Subcutaneous abdominal adipose tissue (tissue), 5 donors: ENCODE measurements around the gene CBX8.
"Not testable (repeated sequence)": the region's sequence is repeated elsewhere in the genome, so short reads cannot be mapped to it uniquely, and the experiment has no call there.

ENCODE experiments used
- H3K27ac ChIP-seq: one replicate; pipeline ENCODE4 v1.7.0; 2013; ENCODE audit warnings: low read depth, mild to moderate bottlenecking, inconsistent platforms, low read length, moderate library complexity
- H3K27me3 ChIP-seq, 5 donors: one replicate each; pipeline ENCODE4 v1.7.0; 2013; ENCODE audit warnings: low read length in 5 of 5, inconsistent platforms in 1 of 5; ENCODE audit not compliant: control insufficient read depth in 5 of 5, insufficient read depth in 4 of 5
- H3K36me3 ChIP-seq, 5 donors: one replicate each; pipeline ENCODE4 v1.7.0; 2013; ENCODE audit warnings: low read length in 5 of 5; ENCODE audit not compliant: control insufficient read depth in 5 of 5, insufficient read depth in 5 of 5
- H3K4me1 ChIP-seq, 5 donors: one replicate each; pipeline ENCODE4 v1.7.0; 2013; ENCODE audit warnings: low read length in 5 of 5, mild to moderate bottlenecking in 3 of 5, moderate library complexity in 1 of 5; ENCODE audit not compliant: control insufficient read depth in 5 of 5, insufficient read depth in 5 of 5
- H3K4me3 ChIP-seq, 5 donors: one replicate each; pipeline ENCODE4 v1.7.0; 2013; ENCODE audit warnings: low read length in 5 of 5, low read depth in 1 of 5
- H3K9ac ChIP-seq, 5 donors: one replicate each; pipeline ENCODE4 v1.7.0; 2013; ENCODE audit warnings: low read length in 5 of 5, mild to moderate bottlenecking in 4 of 5, moderate library complexity in 3 of 5
- H3K9me3 ChIP-seq, 5 donors: one replicate each; pipeline ENCODE4 v1.7.0; 2013; ENCODE audit warnings: low read length in 5 of 5; ENCODE audit not compliant: control insufficient read depth in 5 of 5
- donor health status: healthy.
- donor health status: healthy.
- donor health status: healthy.
- donor health status: healthy.
- donor health status: healthy.

The CBX8 gene

DNA sequence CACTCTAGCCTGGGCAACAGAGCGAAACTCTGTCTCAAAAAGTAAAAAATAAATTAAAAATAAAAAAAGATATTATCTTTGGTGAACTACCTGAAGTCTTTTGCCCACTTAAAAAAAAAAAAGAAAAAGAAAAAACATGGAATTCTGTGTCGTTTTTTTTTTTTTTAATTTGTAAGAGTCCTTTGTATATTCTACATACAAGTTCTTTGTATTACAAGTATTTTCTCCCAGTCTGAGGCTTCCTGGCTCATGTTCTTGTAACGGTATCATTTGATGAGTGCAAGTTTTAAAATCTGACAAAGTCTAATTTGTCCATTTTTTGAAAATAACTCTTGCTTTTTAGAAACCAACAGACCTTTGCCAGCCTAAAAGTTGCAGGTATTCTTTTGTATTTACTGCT is 31.2 kb downstream of the CBX8 start:
- Histone ChIP-seq H3K27ac (no peak overlapping the region), H3K4me1 (no peaks in the 10 kb centered on the region), H3K9ac (no peak overlapping the region), H3K27me3 (peaks cover under 1 to 11% (median 6%) of the 10 kb centered on the region in 5 donors), H3K4me3 (no peak overlapping the region), H3K9me3 (no peaks in the 10 kb centered on the region), H3K36me3 (no peaks in the 10 kb centered on the region)

- no peak overlapping the region for H3K9ac ChIP-seq
- no peak overlapping the region for H3K27ac ChIP-seq
- H3K4me1 ChIP-seq: no peaks in the 10 kb centered on the region
- H3K4me3 ChIP-seq: no peak overlapping the region
- no peaks in the 10 kb centered on the region for H3K36me3 ChIP-seq
- peaks cover 0 to 5% (median 0%) of the 10 kb centered on the region in 5 donors for H3K27me3 ChIP-seq
- no peaks in the 10 kb centered on the region for H3K9me3 ChIP-seq
Measured at GRCh38 chr17:79761894-79762589, 34.8 kb downstream of the CBX8 start.

- no peak overlapping the region for H3K4me3 ChIP-seq
- no peak overlapping the region for H3K9ac ChIP-seq
- H3K36me3 ChIP-seq: no peaks in the 10 kb centered on the region
- H3K4me1 ChIP-seq: no peaks in the 10 kb centered on the region
- no peaks in the 10 kb centered on the region for H3K9me3 ChIP-seq
- H3K27me3 ChIP-seq: peaks cover 4 to 11% (median 5%) of the 10 kb centered on the region in 5 donors
- H3K27ac ChIP-seq: no peak overlapping the region
Measured at GRCh38 chr17:79760197-79760906, 36.5 kb downstream of the CBX8 start.

- H3K27me3 ChIP-seq: peaks cover 4 to 12% (median 9%) of the 10 kb centered on the region in 5 donors
- H3K36me3 ChIP-seq: no peaks in the 10 kb centered on the region
Measured at GRCh38 chr17:79758271-79758670, 38.6 kb downstream of the CBX8 start.

GRCh38 chr17:79757140-79757745 is 39.6 kb downstream of the CBX8 start:
- Histone ChIP-seq H3K27me3 (peaks cover 5 to 14% (median 8%) of the 10 kb centered on the region in 5 donors), H3K36me3 (no peaks in the 10 kb centered on the region), H3K9ac (no peak overlapping the region), H3K4me3 (no peak overlapping the region), H3K27ac (no peak overlapping the region), H3K4me1 (no peaks in the 10 kb centered on the region), H3K9me3 (no peaks in the 10 kb centered on the region)

More at GRCh38 chr17:79758271-79758670, 38.6 kb downstream of the CBX8 start:
- no peak overlapping the region for H3K27ac ChIP-seq
- H3K4me1 ChIP-seq: no peaks in the 10 kb centered on the region
- H3K4me3 ChIP-seq: no peak overlapping the region
- no peak overlapping the region for H3K9ac ChIP-seq
- no peaks in the 10 kb centered on the region for H3K9me3 ChIP-seq

- Histone ChIP-seq H3K27me3 (peaks cover 5 to 25% (median 17%) of the 10 kb centered on the region in 5 donors), H3K9me3 (no peaks in the 10 kb centered on the region), H3K9ac (no peak overlapping the region), H3K36me3 (no peaks in the 10 kb centered on the region), H3K4me1 (no peaks in the 10 kb centered on the region), H3K4me3 (no peak overlapping the region), H3K27ac (no peak overlapping the region)
Measured at GRCh38 chr17:79755591-79755990, 41.3 kb downstream of the CBX8 start.

DNA sequence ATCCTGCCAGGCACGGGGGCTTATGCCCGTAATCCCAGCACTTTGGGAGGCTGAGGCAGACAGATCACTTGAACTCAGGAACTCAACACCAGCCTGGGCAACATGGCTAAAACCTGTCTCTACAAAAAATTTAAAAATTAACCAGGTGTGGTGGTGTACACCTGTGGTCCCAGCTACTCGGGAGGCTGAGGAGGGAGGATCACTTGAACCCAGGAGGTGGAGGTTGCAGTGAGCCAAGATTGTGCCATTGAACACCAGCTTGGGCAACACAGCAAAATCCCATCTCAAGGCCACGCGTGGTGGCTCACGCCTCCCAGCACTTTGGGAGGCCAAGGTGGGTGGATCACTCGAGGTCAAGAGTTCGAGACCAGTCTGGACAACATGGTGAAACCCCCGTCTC is 42.0 kb downstream of the CBX8 start:
- H3K27me3 ChIP-seq: peaks cover 5 to 26% (median 19%) of the 10 kb centered on the region in 5 donors
- not testable (repeated sequence) for H3K4me1 ChIP-seq, H3K36me3 ChIP-seq, H3K9ac ChIP-seq, H3K4me3 ChIP-seq, H3K27ac ChIP-seq, H3K9me3 ChIP-seq

DNA sequence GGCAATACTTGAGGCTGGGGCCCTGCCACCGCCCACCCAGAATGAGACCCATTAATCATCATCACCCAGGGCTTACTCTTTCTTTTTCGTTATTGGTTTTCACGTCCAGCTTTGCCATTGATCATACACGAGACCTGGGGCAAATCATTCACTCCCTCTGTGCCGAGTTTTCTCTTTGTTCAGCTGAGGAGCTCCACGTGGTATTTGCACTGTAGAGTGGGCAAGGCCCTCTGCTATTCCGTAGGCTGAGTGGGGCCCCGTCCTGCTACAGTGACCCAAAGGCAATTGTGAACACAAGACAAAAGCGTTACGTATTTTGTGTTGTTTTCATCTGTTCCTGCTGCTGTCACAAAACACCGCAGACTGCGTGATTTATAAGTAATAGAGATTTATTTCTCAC is 42.5 kb downstream of the CBX8 start:
- Histone ChIP-seq H3K4me1 (no peaks in the 10 kb centered on the region), H3K4me3 (no peak overlapping the region), H3K9me3 (no peaks in the 10 kb centered on the region), H3K36me3 (no peaks in the 10 kb centered on the region), H3K27ac (no peak overlapping the region), H3K27me3 (peaks cover 8 to 26% (median 20%) of the 10 kb centered on the region in 5 donors), H3K9ac (no peak overlapping the region)

- Histone ChIP-seq H3K9me3 (no peaks in the 10 kb centered on the region), H3K4me1 (peaks cover 0 to 9% (median 0%) of the 10 kb centered on the region in 5 donors), H3K9ac (no peak overlapping the region), H3K36me3 (no peaks in the 10 kb centered on the region), H3K4me3 (no peak overlapping the region), H3K27ac (no peak overlapping the region), H3K27me3 (peaks cover 24 to 42% (median 36%) of the 10 kb centered on the region in 5 donors)
Measured at GRCh38 chr17:79752175-79752574, 44.7 kb downstream of the CBX8 start.
